ENCODE results near the gene WDR89.
"Not testable (repeated sequence)": the region's sequence is repeated elsewhere in the genome, so short reads cannot be mapped to it uniquely, and the experiment has no call there.

WDR89 gene, protein sequence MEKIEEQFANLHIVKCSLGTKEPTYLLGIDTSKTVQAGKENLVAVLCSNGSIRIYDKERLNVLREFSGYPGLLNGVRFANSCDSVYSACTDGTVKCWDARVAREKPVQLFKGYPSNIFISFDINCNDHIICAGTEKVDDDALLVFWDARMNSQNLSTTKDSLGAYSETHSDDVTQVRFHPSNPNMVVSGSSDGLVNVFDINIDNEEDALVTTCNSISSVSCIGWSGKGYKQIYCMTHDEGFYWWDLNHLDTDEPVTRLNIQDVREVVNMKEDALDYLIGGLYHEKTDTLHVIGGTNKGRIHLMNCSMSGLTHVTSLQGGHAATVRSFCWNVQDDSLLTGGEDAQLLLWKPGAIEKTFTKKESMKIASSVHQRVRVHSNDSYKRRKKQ

DNA sequence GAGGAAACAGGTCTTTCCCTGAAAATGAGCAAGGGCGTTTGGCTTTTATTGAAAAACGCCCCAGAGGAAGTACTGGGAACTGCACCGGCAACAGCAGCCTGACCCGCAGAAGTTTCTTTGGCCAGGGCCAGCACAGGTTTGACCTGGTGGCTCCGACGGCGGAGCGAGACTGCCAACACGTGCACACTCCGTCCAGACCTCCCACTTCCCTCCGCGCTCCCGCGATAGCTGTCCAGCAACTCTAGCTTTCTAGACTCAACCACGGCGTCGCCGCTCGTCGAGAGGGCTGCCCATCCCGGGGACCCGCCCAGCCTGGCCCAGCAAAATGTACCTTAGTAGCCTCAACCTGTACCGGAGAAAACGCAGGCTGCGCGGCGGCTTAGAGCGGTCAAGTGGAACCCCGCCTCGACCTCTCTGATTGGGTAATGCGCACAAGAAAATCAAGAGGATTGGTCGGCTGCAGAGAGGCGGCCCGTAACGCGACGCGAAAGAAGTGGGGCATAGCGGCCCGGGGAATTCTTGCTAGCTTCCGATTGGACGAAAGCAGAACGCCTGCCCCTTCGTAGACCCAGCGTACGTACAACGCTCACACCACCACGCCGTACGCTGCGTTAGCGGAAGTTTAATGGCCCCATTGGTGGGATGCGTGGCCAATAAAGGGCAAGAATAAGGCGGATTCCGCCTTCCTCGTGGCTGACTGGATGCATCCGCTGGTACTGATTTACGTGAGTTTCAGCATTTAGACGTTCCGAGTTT, at the start of gene WDR89:
WDR89 (minus strand) TSS at position 399 of the 756 bp plus-strand sequence. CDS start 41,929 bp downstream, outside the sequence.
- DNase-seq, result peak; percentile 99

DNA sequence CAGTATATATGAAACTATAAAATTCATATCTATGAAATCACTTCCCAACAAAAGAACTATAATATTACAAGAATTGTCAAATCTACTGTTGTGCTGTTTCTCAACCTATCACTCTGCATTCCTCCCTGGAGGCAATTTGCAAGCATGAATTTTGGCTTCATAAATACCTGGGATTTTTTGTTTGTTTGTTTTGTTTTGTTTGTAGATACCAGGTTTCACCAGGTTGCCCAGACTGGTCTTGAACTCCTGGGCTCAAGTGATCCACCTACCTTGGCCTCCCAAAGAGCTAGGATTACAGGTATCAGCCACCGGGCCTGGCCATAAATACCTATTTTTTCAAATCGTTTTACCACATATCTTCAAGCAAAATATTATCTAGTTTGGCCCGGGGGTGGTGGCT, 47.5 kb upstream of the WDR89 start:
- no peak for DNase-seq

- DNase-seq, result no peak
Measured at GRCh38 chr14:63686926-63687325, 45.3 kb upstream of the WDR89 start.

GRCh38 chr14:63685401-63685800, 43.7 kb upstream of the WDR89 start:
- DNase-seq, result no peak

- DNase-seq, result no peak
Measured at GRCh38 chr14:63682727-63683593, 41.3 kb upstream of the WDR89 start.

DNA sequence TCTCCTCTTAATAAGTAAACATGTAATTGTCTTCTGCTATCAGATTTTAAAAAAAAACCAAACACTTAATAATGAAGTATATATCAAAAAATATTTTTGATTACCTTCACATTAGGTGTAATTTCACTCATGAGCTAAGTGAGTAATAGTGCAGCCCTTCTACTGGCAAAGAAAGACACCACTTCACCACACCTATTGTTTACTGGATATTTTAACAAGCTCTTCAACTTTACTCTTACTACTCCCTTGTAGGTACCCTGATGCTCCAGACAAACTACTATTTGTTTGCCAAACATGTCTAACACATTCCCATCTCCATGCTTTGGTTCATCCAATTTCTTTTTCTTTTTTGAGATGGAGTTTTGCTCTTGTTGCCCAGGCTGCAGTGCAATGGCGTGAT, 36.9 kb upstream of the WDR89 start:
- DNase-seq, result no peak

GRCh38 chr14:63677891-63678379, 36.3 kb upstream of the WDR89 start:
- DNase-seq, result peak; percentile 66

DNA sequence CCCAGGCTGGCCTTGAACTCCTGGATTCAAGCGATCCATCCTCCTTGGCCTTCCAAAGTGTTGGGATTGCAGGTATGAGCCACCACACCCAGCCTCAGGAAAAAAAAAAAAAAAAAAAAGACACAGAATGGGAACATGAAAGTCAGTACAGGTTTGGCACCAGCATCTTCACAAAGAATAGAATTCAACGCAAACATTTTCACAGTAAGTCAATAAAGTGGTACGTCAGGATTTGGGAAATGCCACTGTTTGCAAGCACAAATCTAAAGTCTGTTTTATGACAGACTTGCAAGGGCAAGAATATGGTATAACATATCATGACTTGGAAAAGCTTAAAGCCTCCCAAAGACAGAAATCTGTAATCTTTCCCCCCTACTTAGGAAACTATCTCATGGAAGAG, 34.9 kb upstream of the WDR89 start:
- no peak for DNase-seq

DNA sequence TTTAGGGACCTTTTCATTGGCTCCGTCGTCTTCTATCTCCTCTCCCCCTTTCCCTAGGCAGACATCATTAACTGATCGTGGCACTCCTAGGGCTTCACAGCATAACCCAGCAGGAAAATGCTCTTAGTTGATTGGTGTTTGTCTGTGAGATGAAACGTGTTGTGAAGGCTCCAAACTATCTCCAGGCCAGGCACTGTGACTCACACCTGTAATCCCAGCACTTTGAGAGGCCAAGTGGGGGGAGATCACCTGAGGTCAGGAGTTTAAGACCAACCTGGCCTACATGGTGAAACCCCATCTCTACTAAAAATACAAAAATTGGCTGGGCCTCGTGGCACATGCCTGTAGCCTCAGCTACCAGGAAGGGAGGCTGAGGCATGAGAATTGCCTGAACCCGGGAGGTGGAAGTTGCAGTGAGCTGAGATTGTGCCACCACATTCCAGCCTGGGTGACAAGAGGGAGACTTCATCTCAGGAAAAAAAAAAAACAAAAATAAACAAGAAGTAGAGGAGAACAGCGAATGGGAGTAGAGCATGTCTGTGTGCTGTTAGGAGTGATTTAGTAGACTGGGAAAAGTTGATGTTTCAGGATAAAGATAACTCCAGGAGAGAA, 32.3 kb upstream of the WDR89 start:
- no peak for DNase-seq

GRCh38 chr14:63673255-63673654, 31.6 kb upstream of the WDR89 start:
- no peak for DNase-seq

DNA sequence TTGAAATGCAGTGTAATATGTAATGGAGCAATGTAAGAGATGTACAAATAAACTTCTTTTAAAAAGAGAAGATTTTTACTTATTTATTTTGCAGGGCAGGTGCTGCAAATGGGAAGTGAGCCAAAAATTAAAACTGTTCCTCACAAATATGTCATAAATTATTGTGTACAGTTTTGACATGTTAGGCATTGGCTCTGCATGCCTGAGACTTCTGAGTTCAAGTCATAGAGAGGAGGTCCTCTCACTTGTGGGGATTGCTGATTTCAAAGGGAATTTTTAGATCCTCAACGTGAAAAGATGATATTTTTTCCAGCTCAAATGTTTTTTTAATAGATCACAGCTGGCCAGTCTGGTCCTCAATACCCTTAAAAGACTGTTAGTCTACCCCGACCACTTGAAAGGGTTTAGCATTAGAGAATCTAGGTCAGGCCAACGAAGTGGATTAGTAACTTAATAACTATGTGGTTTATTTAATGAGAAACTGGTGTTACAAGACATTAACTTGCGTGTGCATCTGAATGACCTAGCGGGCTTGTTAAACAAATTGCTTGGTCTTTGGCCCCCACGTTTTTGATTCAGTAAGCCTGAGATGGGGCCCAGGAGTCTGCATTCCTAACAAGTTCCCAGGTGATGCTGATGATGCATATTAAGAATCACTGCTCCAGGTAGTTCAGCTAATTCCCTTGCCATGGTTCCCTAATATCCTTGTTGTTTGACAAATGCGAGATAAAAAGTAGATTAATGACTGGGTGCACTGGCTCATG, 30.9 kb upstream of the WDR89 start:
- peak; percentile 69 for DNase-seq

- no peak for DNase-seq
Measured at GRCh38 chr14:63671987-63672386, 30.3 kb upstream of the WDR89 start.

GRCh38 chr14:63670692-63671091, 29.0 kb upstream of the WDR89 start:
- no peak for DNase-seq

GRCh38 chr14:63666335-63666734, 24.7 kb upstream of the WDR89 start:
- no peak for DNase-seq

- no peak for DNase-seq
Measured at GRCh38 chr14:63663428-63664341, 22.0 kb upstream of the WDR89 start.

- no peak for DNase-seq
Measured at GRCh38 chr14:63662776-63663175, 21.1 kb upstream of the WDR89 start.

DNA sequence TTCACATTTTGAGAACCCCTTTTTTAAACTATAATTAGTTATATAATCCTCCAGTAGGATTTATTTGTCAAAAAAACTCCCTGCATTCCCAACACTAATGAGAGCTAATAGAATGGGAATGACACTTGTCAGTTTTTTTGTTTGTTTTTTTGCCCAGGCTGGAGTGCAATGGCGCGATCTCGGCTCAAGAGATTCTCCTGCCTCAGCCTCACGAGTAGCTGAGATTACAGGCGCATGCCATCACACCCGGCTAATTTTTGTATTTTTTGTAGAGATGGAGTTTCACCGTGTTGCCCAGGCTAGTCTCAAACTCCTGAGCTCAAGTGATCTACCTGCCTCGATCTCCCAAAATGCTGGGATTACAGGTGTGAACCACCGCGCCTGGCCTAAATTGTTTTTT, 20.2 kb upstream of the WDR89 start:
- DNase-seq, result not testable (repeated sequence)

DNA sequence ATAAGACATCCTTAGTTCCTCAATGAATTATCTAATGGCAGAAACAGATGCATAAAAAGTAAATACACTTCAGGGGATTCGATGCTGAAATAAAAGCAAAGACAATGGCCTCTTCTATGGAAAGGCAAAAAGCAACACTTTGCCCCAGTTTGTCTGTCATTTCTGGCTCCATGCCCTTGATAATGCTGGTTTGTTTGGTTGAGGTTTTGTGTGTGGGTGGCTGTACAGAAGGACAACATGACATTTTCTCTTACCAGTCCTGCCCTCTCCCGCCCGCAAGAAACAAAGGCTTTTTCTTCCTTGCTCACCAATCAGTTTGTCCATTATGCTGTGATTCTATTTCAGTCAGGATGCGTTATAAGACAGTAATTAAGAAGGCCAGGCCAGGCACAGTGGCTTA, 18.1 kb upstream of the WDR89 start:
- DNase-seq, result no peak

DNA sequence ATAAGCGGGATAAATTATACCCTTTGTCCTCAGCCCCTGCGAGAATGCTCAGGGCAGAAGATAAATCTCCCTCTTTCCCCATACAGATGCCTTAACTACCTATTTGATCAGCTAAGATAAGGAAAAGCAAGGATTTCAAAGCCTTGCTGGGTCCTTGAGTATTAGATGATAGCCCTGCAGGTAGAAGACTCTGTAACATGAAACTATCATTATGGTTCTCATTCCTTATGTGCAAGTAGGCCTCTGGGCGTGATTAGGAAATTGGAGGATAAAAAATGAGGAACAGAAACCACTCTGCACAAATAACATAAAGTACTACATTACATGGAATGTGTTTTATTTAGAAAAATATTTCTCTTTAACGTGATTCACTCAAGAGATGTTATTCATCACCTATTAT, 14.5 kb upstream of the WDR89 start:
- no peak for DNase-seq

- no peak for DNase-seq
Measured at GRCh38 chr14:63654936-63655335, 13.3 kb upstream of the WDR89 start.

GRCh38 chr14:63654346-63654745, 12.7 kb upstream of the WDR89 start:
- DNase-seq, result peak; percentile 51

All from fibroblast of skin of right quadriceps (primary cell).